Right renal pelvis (tissue), 4 donors: Measurements from ENCODE around the gene GRK5. TPM values are rescaled to one million over a fixed set of nuclear protein-coding genes. Genes with fewer than 3 reads are reported as not detected.

Source experiments
- polyA plus RNA-seq, 4 donors: library from polyadenylated mRNA; unstranded; fragments of 120-200 nt; gene quantifications; one replicate each; pipeline ENCODE4 v1.2.1, GENCODE V29; 2013; ENCODE audit not compliant: insufficient read length in 4 of 4

The GRK5 gene
- polyA plus RNA-seq, 4 donors = 16.9 to 20.1 (median 18.5) TPM

Other genes starting within 250 kb of the GRK5 start
- gene NANOS1, start 177.9 kb upstream of the GRK5 start, polyA plus RNA-seq = 1 to 10 TPM; 3.4 to 4.7 (median 3.8) TPM
- gene EIF3A, start 126.8 kb upstream of the GRK5 start, polyA plus RNA-seq = 100 to 1,000 TPM; 177 to 198 (median 187) TPM
- gene DENND10, start 103.5 kb upstream of the GRK5 start, polyA plus RNA-seq = 10 to 100 TPM; 47.8 to 70.9 (median 58.1) TPM
- 10 to 100 TPM; 23.6 to 32.3 (median 29.6) TPM for gene SFXN4, start 41.9 kb upstream of the GRK5 start, polyA plus RNA-seq
- 100 to 1,000 TPM; 277 to 321 (median 305) TPM for gene PRDX3, start 28.8 kb upstream of the GRK5 start, polyA plus RNA-seq